Activated CD4-positive, alpha-beta T cell treated with anti-CD3 and anti-CD28 coated beads, Interleukin-2, amount 10 ng/mL, durations not matched to agents 24 days and 14 days (primary cell): ENCODE data around the gene PDCL3. TPM values are rescaled to one million over a fixed set of nuclear protein-coding genes. Genes with fewer than 3 reads are reported as not detected.

Source experiments
- DNase-seq: peaks from one replicate; pipeline ENCODE4 v3.0.0; 2022
- H3K27ac Mint-ChIP-seq: one replicate; pipeline ENCODE4 v1.8.0; 2022; ENCODE audit warnings: mild to moderate bottlenecking, mixed read lengths
- H3K27me3 Mint-ChIP-seq: one replicate; pipeline ENCODE4 v1.8.0; 2022; ENCODE audit warnings: mixed read lengths
- H3K36me3 Mint-ChIP-seq: one replicate; pipeline ENCODE4 v1.8.0; 2022; ENCODE audit warnings: low read depth, mild to moderate bottlenecking, mixed read lengths
- H3K4me1 Mint-ChIP-seq: one replicate; pipeline ENCODE4 v1.8.0; 2021; ENCODE audit warnings: mixed read lengths
- H3K4me3 Mint-ChIP-seq: one replicate; pipeline ENCODE4 v1.8.0; 2022; ENCODE audit warnings: mild to moderate bottlenecking, moderate library complexity, mixed read lengths
- H3K9me3 Mint-ChIP-seq: one replicate; pipeline ENCODE4 v1.8.0; 2021; ENCODE audit warnings: mixed read lengths
- intact Hi-C: fragments of 100-400 bp; cut with micrococcal nuclease; formaldehyde crosslinking; loops from one replicate; pipeline ENCODE4 v1.15.1; 2023
- total RNA-seq: library from RNA; stranded (reverse); gene quantifications from 2 replicates; pipeline ENCODE4 v1.2.3, GENCODE V29; 2022

PDCL3 gene
- total RNA-seq = 42.2 and 44.3 TPM in 2 replicates

GRCh38 chr2:100562613-100563406 is at the start of gene PDCL3:
TSS of gene PDCL3 (plus strand) at chr2:100562993. CDS start at chr2:100563068, 75 bp downstream.
- Mint-ChIP-seq H3K4me3 (peak within 1 kb of the TSS; percentile 99), H3K36me3 (peaks cover 16% of the 10 kb centered on the region), H3K27ac (peak within 1 kb of the TSS; percentile 99), H3K27me3 (no peaks in the 10 kb centered on the region), H3K9me3 (no peaks in the 10 kb centered on the region), H3K4me1 (peaks cover 39% of the 10 kb centered on the region)
- peak; percentile 99 for DNase-seq
- intact Hi-C loops = loop anchor here (1.0 to 5.0 kb wide), 7 partner anchors 17 to 744 kb away; partner anchors contain the start of genes CHST10, CNOT11, RNF149 and RPL31

GRCh38 chr2:100513650-100514049 is 49.1 kb upstream of the PDCL3 start:
- H3K4me3 Mint-ChIP-seq = no peak overlapping the region
- H3K4me1 Mint-ChIP-seq = no peaks in the 10 kb centered on the region
- H3K36me3 Mint-ChIP-seq = no peaks in the 10 kb centered on the region
- intact Hi-C loops = no loop called here
- H3K9me3 Mint-ChIP-seq = peaks cover 4% of the 10 kb centered on the region
- no peak for DNase-seq
- H3K27me3 Mint-ChIP-seq = peaks cover 13% of the 10 kb centered on the region
- H3K27ac Mint-ChIP-seq = no peak overlapping the region

GRCh38 chr2:100517556-100517955 is 45.2 kb upstream of the PDCL3 start:
- Mint-ChIP-seq H3K27me3 (peaks cover 13% of the 10 kb centered on the region), H3K9me3 (peaks cover 4% of the 10 kb centered on the region), H3K4me3 (no peak overlapping the region), H3K4me1 (no peaks in the 10 kb centered on the region), H3K27ac (no peak overlapping the region), H3K36me3 (no peaks in the 10 kb centered on the region)
- intact Hi-C loops = no loop called here
- DNase-seq = no peak

- no peaks in the 10 kb centered on the region for H3K36me3 Mint-ChIP-seq
- DNase-seq = no peak
- peaks cover 4% of the 10 kb centered on the region for H3K9me3 Mint-ChIP-seq
- H3K4me1 Mint-ChIP-seq = no peaks in the 10 kb centered on the region
- peaks cover 13% of the 10 kb centered on the region for H3K27me3 Mint-ChIP-seq
- intact Hi-C loops = no loop called here
- H3K4me3 Mint-ChIP-seq = no peak overlapping the region
- no peak overlapping the region for H3K27ac Mint-ChIP-seq
Observed at GRCh38 chr2:100518801-100519200, 44.0 kb upstream of the PDCL3 start.

GRCh38 chr2:100520224-100520623 is 42.6 kb upstream of the PDCL3 start:
- H3K27ac Mint-ChIP-seq = no peak overlapping the region
- H3K9me3 Mint-ChIP-seq = peaks cover 4% of the 10 kb centered on the region

GRCh38 chr2:100522430-100522829 is 40.4 kb upstream of the PDCL3 start:
- intact Hi-C loops = no loop called here
- DNase-seq = no peak
- H3K27me3 Mint-ChIP-seq = peaks cover 11% of the 10 kb centered on the region
- H3K36me3 Mint-ChIP-seq = no peaks in the 10 kb centered on the region
- peaks cover 4% of the 10 kb centered on the region for H3K9me3 Mint-ChIP-seq
- no peak overlapping the region for H3K4me3 Mint-ChIP-seq
- no peak overlapping the region for H3K27ac Mint-ChIP-seq
- no peaks in the 10 kb centered on the region for H3K4me1 Mint-ChIP-seq

More at GRCh38 chr2:100520224-100520623, 42.6 kb upstream of the PDCL3 start:
- no peaks in the 10 kb centered on the region for H3K36me3 Mint-ChIP-seq
- no peak for DNase-seq
- intact Hi-C loops = no loop called here
- H3K4me1 Mint-ChIP-seq = no peaks in the 10 kb centered on the region
- no peak overlapping the region for H3K4me3 Mint-ChIP-seq
- peaks cover 13% of the 10 kb centered on the region for H3K27me3 Mint-ChIP-seq

GRCh38 chr2:100524331-100524730 is 38.5 kb upstream of the PDCL3 start:
- no peak overlapping the region for H3K27ac Mint-ChIP-seq
- no peaks in the 10 kb centered on the region for H3K36me3 Mint-ChIP-seq
- intact Hi-C loops = no loop called here
- DNase-seq = no peak
- no peaks in the 10 kb centered on the region for H3K4me1 Mint-ChIP-seq
- H3K27me3 Mint-ChIP-seq = peaks cover 4% of the 10 kb centered on the region
- peaks cover 4% of the 10 kb centered on the region for H3K9me3 Mint-ChIP-seq
- H3K4me3 Mint-ChIP-seq = no peak overlapping the region

GRCh38 chr2:100526868-100527267 is 35.9 kb upstream of the PDCL3 start:
- Mint-ChIP-seq H3K9me3 (no peaks in the 10 kb centered on the region), H3K27me3 (peaks cover 2% of the 10 kb centered on the region), H3K4me3 (no peak overlapping the region), H3K36me3 (no peaks in the 10 kb centered on the region), H3K27ac (no peak overlapping the region), H3K4me1 (peaks cover 2% of the 10 kb centered on the region)
- intact Hi-C loops = no loop called here
- DNase-seq = no peak

GRCh38 chr2:100527440-100528015 is 35.3 kb upstream of the PDCL3 start:
- intact Hi-C loops = no loop called here
- Mint-ChIP-seq H3K27ac (no peak overlapping the region), H3K4me1 (peaks cover 2% of the 10 kb centered on the region), H3K36me3 (no peaks in the 10 kb centered on the region), H3K4me3 (no peak overlapping the region), H3K9me3 (no peaks in the 10 kb centered on the region), H3K27me3 (peaks cover 2% of the 10 kb centered on the region)
- no peak for DNase-seq

- DNase-seq = no peak
- Mint-ChIP-seq H3K4me1 (peaks cover 2% of the 10 kb centered on the region), H3K9me3 (peaks cover 7% of the 10 kb centered on the region), H3K36me3 (no peaks in the 10 kb centered on the region), H3K4me3 (no peak overlapping the region), H3K27ac (no peak overlapping the region), H3K27me3 (peaks cover 2% of the 10 kb centered on the region)
- intact Hi-C loops = no loop called here
Observed at GRCh38 chr2:100529176-100529575, 33.6 kb upstream of the PDCL3 start.

- H3K36me3 Mint-ChIP-seq = no peaks in the 10 kb centered on the region
- H3K4me3 Mint-ChIP-seq = no peak overlapping the region
- intact Hi-C loops = no loop called here
- H3K27me3 Mint-ChIP-seq = peaks cover 2% of the 10 kb centered on the region
- H3K9me3 Mint-ChIP-seq = peaks cover 7% of the 10 kb centered on the region
- H3K4me1 Mint-ChIP-seq = peaks cover 2% of the 10 kb centered on the region
- no peak for DNase-seq
- no peak overlapping the region for H3K27ac Mint-ChIP-seq
Observed at GRCh38 chr2:100529900-100530299, 32.9 kb upstream of the PDCL3 start.

GRCh38 chr2:100535855-100536254 is 26.9 kb upstream of the PDCL3 start:
- intact Hi-C loops = no loop called here
- H3K27ac Mint-ChIP-seq = no peak overlapping the region
- H3K4me3 Mint-ChIP-seq = no peak overlapping the region
- H3K27me3 Mint-ChIP-seq = no peaks in the 10 kb centered on the region
- no peaks in the 10 kb centered on the region for H3K36me3 Mint-ChIP-seq
- H3K4me1 Mint-ChIP-seq = no peaks in the 10 kb centered on the region
- no peak for DNase-seq
- H3K9me3 Mint-ChIP-seq = peaks cover 7% of the 10 kb centered on the region

- H3K9me3 Mint-ChIP-seq = peaks cover 7% of the 10 kb centered on the region
- no peaks in the 10 kb centered on the region for H3K36me3 Mint-ChIP-seq
- intact Hi-C loops = no loop called here
- no peak overlapping the region for H3K4me3 Mint-ChIP-seq
- DNase-seq = no peak
- H3K27me3 Mint-ChIP-seq = no peaks in the 10 kb centered on the region
- no peak overlapping the region for H3K27ac Mint-ChIP-seq
- peaks cover 3% of the 10 kb centered on the region for H3K4me1 Mint-ChIP-seq
Observed at GRCh38 chr2:100537918-100538317, 24.9 kb upstream of the PDCL3 start.

GRCh38 chr2:100539221-100539620 is 23.6 kb upstream of the PDCL3 start:
- DNase-seq = no peak
- intact Hi-C loops = no loop called here
- H3K27me3 Mint-ChIP-seq = no peaks in the 10 kb centered on the region
- no peaks in the 10 kb centered on the region for H3K9me3 Mint-ChIP-seq
- H3K4me3 Mint-ChIP-seq = no peak overlapping the region
- no peaks in the 10 kb centered on the region for H3K36me3 Mint-ChIP-seq
- peaks cover 3% of the 10 kb centered on the region for H3K4me1 Mint-ChIP-seq
- no peak overlapping the region for H3K27ac Mint-ChIP-seq
